T-helper 1 cell treated with Interleukin-12 subunit alpha and Interleukin-12 subunit beta and Interleukin-4 antibody, amounts not matched to agents 30 ng/mL and 1 ng/mL, for 36 hours (primary cell): ENCODE results near the gene ZRANB3. TPM values are rescaled to one million over a fixed set of nuclear protein-coding genes. Genes with fewer than 3 reads are reported as not detected.

Source experiments
- intact Hi-C: fragments of 100-400 bp; cut with micrococcal nuclease; formaldehyde crosslinking; loops from one replicate; pipeline ENCODE4 v1.15.1; 2024
- total RNA-seq: library from RNA; stranded (reverse); gene quantifications from 2 replicates; pipeline ENCODE4 v1.2.3, GENCODE V29; 2022

ZRANB3 gene
- total RNA-seq, 1 donor from 2014 or later: 4.4 TPM

DNA sequence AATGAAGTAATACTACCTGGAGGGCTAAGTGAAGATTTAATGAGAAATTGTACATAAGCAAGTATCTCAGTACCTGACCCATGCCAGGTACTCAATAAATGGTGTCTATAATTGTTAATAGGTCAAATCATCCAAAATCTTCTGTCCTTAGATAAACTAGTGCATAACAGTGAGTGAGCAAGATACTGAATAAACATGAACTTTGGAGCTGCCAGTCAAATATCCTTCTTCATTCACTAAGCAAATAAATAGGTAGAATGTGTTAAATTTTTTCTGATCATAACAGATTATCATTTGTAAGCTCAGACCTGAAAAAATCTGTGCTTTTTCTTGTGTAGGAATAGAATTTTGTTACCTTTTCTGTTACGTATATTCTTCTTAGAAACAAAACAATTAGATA, 439.3 kb downstream of the ZRANB3 start:
- intact Hi-C loops: no loop called here

DNA sequence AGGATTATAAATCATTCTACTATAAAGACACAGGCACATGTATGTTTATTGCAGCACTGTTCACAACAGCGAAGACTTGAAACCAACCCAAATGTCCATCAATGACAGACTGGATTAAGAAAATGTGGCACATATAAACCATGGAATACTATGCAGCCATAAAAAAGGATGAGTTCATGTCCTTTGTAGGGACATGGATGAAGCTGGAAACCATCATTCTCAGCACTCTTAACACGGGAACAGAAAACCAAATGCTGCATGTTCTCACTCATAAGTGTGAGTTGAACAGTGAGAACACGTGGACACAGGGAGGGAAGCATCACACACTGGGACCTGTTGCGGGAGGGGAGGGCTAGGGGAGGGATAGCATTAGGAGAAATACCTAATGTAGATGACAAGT, 441.4 kb downstream of the ZRANB3 start:
- intact Hi-C loops: loop anchor here (2.0 kb wide), 1 partner anchor 13 kb away; no protein-coding TSS in a partner anchor

Other genes with a start within 250 kb of the ZRANB3 start
- 50.9 and 52.5 TPM in 2 replicates for gene R3HDM1, start 266 bp upstream of the ZRANB3 start, total RNA-seq
- 133 and 136 TPM in 2 replicates for gene UBXN4, start 210.6 kb upstream of the ZRANB3 start, total RNA-seq